Measurements from ENCODE around the gene ASPSCR1.

GRCh38 chr17:82014971-82015310 lies 37.5 kb downstream of the ASPSCR1 start:
- TF ChIP-seq CTCF (IDR thresholded peaks at IDR 0.05; ENCODE audit: insufficient read depth, low read length, poor library complexity, severe bottlenecking), result no peak
- TF ChIP-seq EZH2phosphoT487 (conservative IDR thresholded peaks at IDR 0.05; ENCODE audit: low read length), result no peak

Measured in SU-DHL-6 (cell line).